WTC11 (cell line): Measurements from ENCODE around the gene MKLN1. TPM values are rescaled to one million over a fixed set of nuclear protein-coding genes. Genes with fewer than 3 reads are reported as not detected.
A peak's percentile ranks its signal among the peaks of the same experiment; 100 is the strongest.

Experiments used
- ATAC-seq: fragments of 200-7000 bp; cut with Tn5 transposase; 2 replicates; pipeline ENCODE4 v1.10.0; 2021; ENCODE audit warnings: mild to moderate bottlenecking, moderate library complexity
- CTCF ChIA-PET: fragments of 300-600 bp; sonication (Branson Sonifier 250); formaldehyde crosslinking; loops from one replicate; lab custom pipeline; 2021; ENCODE audit warnings: antibody characterized with exemption; lab: Charles Lee
- POLR2A ChIA-PET: fragments of 350-600 bp; sonication (Branson Sonifier 250); formaldehyde crosslinking; loops from one replicate; lab custom pipeline; 2021; ENCODE audit warnings: antibody characterized with exemption; lab: Charles Lee
- DNase-seq: peaks from one replicate; pipeline ENCODE4 v3.0.0; 2021; ENCODE audit warnings: low spot score
- H3K27ac Mint-ChIP-seq: 2 replicates; pipeline ENCODE4 v1.8.0; 2021; ENCODE audit warnings: mixed read lengths
- H3K27me3 Mint-ChIP-seq: 2 replicates; pipeline ENCODE4 v1.8.0; 2021; ENCODE audit warnings: low read depth, mild to moderate bottlenecking, moderate library complexity, mixed read lengths
- H3K36me3 Mint-ChIP-seq: 2 replicates; pipeline ENCODE4 v1.8.0; 2021; ENCODE audit warnings: mixed read lengths
- H3K4me1 Mint-ChIP-seq: 2 replicates; pipeline ENCODE4 v1.8.0; 2022; ENCODE audit warnings: mixed read lengths
- H3K4me3 Mint-ChIP-seq: 2 replicates; pipeline ENCODE4 v1.8.0; 2021; ENCODE audit warnings: mild to moderate bottlenecking, moderate library complexity, mixed read lengths
- H3K9me3 Mint-ChIP-seq: 2 replicates; pipeline ENCODE4 v1.8.0; 2021; ENCODE audit warnings: mixed read lengths
- CDX4 ChIP-seq: fragments of 250-450 bp; sonication (Bioruptor Pico); IDR thresholded peaks from 2 replicates; pipeline ENCODE4 v1.9.0; 2021; ENCODE audit warnings: moderate library complexity, mild to moderate bottlenecking, inconsistent platforms, borderline replicate concordance
- E2F5 ChIP-seq: sonication (generic); formaldehyde crosslinking; IDR thresholded peaks from 2 replicates; pipeline ENCODE4 v1.8.1; 2022; ENCODE audit warnings: mild to moderate bottlenecking, moderate library complexity, missing genetic modification reagents
- GTF2I ChIP-seq: fragments of 250-450 bp; sonication (Bioruptor Pico); conservative IDR thresholded peaks from 2 replicates; pipeline ENCODE4 v1.4.0; 2021; ENCODE audit warnings: mild to moderate bottlenecking
- IRF2 ChIP-seq: sonication (generic); formaldehyde crosslinking; IDR thresholded peaks from 2 replicates; pipeline ENCODE4 v1.8.0; 2022; ENCODE audit warnings: low read depth, missing genetic modification reagents, borderline replicate concordance
- NR1H2 ChIP-seq: sonication (generic); formaldehyde crosslinking; IDR thresholded peaks from 2 replicates; pipeline ENCODE4 v1.9.0; 2021; ENCODE audit warnings: mild to moderate bottlenecking, moderate library complexity, missing genetic modification reagents
- OVOL2 ChIP-seq: fragments of 250-450 bp; sonication (Bioruptor Pico); IDR thresholded peaks from 2 replicates; pipeline ENCODE4 v1.9.0; 2021; ENCODE audit warnings: mild to moderate bottlenecking, borderline replicate concordance
- ZNF121 ChIP-seq: sonication (generic); formaldehyde crosslinking; IDR thresholded peaks from 2 replicates; pipeline ENCODE4 v1.8.0; 2023; ENCODE audit warnings: missing genetic modification reagents
- ZNF671 ChIP-seq: fragments of 250-450 bp; sonication (Bioruptor Pico); IDR thresholded peaks from 2 replicates; pipeline ENCODE4 v1.8.0; 2021; ENCODE audit warnings: mild to moderate bottlenecking
- total RNA-seq: library from RNA; stranded (reverse); gene quantifications from 3 replicates; pipeline ENCODE4 v1.2.3, GENCODE V29; 2021
- TF ChIP-seq, protein P1 (sequence below): sonication (generic); formaldehyde crosslinking; conservative IDR thresholded peaks from 2 replicates; pipeline ENCODE4 v1.8.1; 2023; ENCODE audit warnings: mild to moderate bottlenecking, low read depth, missing genetic modification reagents, moderate library complexity
- TF ChIP-seq, protein P2 (sequence below): sonication (generic); formaldehyde crosslinking; IDR thresholded peaks from 2 replicates; pipeline ENCODE4 v1.8.1; 2023; ENCODE audit warnings: mild to moderate bottlenecking, missing genetic modification reagents
- TF ChIP-seq, protein P3 (sequence below): sonication (generic); formaldehyde crosslinking; IDR thresholded peaks from 2 replicates; pipeline ENCODE4 v1.8.0; 2023; ENCODE audit warnings: missing genetic modification reagents, mild to moderate bottlenecking, borderline replicate concordance

The MKLN1 gene
- total RNA-seq, 1 experiment from 2014 or later: 37.6 TPM

GRCh38 chr7:131498237-131498885 is 170.7 kb downstream of the MKLN1 start:
- Mint-ChIP-seq H3K36me3 (peaks cover 47% of the 10 kb centered on the region), H3K27ac (peak overlapping the region; percentile 68; the same call in 1 of the 2 replicates)
- CTCF ChIA-PET: interaction anchor here (0.9 to 1.6 kb wide), 3 partner anchors 15 to 623 kb away, joined by 3 to 4 read pairs (median 4); no protein-coding TSS in a partner anchor

GRCh38 chr7:131499801-131500200 is 172.1 kb downstream of the MKLN1 start:
- no peak overlapping the region for H3K4me3 Mint-ChIP-seq
- no peak for DNase-seq
- peak overlapping the region; percentile 62; the same call in 1 of the 2 replicates for H3K27ac Mint-ChIP-seq
- H3K9me3 Mint-ChIP-seq: no peaks in the 10 kb centered on the region
- H3K27me3 Mint-ChIP-seq: no peaks in the 10 kb centered on the region
- ChIA-PET CTCF (interaction anchor here (1.6 to 2.2 kb wide), 2 partner anchors 47 to 155 kb away, joined by 3 to 9 read pairs; no protein-coding TSS in a partner anchor), POLR2A (interaction anchor here (0.9 kb wide), 1 partner anchor 276 kb away, joined by 5 read pairs; no protein-coding TSS in a partner anchor)
- peaks cover 62% of the 10 kb centered on the region for H3K36me3 Mint-ChIP-seq
- TF ChIP-seq OVOL2 (CRISPR knock-in tag): no peak
- TF ChIP-seq, protein P1, sequence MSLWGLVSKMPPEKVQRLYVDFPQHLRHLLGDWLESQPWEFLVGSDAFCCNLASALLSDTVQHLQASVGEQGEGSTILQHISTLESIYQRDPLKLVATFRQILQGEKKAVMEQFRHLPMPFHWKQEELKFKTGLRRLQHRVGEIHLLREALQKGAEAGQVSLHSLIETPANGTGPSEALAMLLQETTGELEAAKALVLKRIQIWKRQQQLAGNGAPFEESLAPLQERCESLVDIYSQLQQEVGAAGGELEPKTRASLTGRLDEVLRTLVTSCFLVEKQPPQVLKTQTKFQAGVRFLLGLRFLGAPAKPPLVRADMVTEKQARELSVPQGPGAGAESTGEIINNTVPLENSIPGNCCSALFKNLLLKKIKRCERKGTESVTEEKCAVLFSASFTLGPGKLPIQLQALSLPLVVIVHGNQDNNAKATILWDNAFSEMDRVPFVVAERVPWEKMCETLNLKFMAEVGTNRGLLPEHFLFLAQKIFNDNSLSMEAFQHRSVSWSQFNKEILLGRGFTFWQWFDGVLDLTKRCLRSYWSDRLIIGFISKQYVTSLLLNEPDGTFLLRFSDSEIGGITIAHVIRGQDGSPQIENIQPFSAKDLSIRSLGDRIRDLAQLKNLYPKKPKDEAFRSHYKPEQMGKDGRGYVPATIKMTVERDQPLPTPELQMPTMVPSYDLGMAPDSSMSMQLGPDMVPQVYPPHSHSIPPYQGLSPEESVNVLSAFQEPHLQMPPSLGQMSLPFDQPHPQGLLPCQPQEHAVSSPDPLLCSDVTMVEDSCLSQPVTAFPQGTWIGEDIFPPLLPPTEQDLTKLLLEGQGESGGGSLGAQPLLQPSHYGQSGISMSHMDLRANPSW (CRISPR knock-in tag): no peak
- TF ChIP-seq, protein P2, sequence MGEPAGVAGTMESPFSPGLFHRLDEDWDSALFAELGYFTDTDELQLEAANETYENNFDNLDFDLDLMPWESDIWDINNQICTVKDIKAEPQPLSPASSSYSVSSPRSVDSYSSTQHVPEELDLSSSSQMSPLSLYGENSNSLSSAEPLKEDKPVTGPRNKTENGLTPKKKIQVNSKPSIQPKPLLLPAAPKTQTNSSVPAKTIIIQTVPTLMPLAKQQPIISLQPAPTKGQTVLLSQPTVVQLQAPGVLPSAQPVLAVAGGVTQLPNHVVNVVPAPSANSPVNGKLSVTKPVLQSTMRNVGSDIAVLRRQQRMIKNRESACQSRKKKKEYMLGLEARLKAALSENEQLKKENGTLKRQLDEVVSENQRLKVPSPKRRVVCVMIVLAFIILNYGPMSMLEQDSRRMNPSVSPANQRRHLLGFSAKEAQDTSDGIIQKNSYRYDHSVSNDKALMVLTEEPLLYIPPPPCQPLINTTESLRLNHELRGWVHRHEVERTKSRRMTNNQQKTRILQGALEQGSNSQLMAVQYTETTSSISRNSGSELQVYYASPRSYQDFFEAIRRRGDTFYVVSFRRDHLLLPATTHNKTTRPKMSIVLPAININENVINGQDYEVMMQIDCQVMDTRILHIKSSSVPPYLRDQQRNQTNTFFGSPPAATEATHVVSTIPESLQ: no peak
- no peak for TF ChIP-seq NR1H2 (CRISPR knock-in tag)
- H3K4me1 Mint-ChIP-seq: peaks cover 6% of the 10 kb centered on the region; the same call in 1 of the 2 replicates
- no peak for ATAC-seq

More at GRCh38 chr7:131498237-131498885, 170.7 kb downstream of the MKLN1 start:
- TF ChIP-seq, protein P2: no peak
- TF ChIP-seq IRF2 (CRISPR knock-in tag) (no peak), ZNF121 (peak; percentile 93), ZNF671 (CRISPR knock-in tag) (no peak), CDX4 (CRISPR knock-in tag) (no peak), E2F5 (CRISPR knock-in tag) (no peak), GTF2I (CRISPR knock-in tag) (0 out of 2 replicates have a peak, but pooled peaks have one; percentile 33)
- TF ChIP-seq, protein P3, sequence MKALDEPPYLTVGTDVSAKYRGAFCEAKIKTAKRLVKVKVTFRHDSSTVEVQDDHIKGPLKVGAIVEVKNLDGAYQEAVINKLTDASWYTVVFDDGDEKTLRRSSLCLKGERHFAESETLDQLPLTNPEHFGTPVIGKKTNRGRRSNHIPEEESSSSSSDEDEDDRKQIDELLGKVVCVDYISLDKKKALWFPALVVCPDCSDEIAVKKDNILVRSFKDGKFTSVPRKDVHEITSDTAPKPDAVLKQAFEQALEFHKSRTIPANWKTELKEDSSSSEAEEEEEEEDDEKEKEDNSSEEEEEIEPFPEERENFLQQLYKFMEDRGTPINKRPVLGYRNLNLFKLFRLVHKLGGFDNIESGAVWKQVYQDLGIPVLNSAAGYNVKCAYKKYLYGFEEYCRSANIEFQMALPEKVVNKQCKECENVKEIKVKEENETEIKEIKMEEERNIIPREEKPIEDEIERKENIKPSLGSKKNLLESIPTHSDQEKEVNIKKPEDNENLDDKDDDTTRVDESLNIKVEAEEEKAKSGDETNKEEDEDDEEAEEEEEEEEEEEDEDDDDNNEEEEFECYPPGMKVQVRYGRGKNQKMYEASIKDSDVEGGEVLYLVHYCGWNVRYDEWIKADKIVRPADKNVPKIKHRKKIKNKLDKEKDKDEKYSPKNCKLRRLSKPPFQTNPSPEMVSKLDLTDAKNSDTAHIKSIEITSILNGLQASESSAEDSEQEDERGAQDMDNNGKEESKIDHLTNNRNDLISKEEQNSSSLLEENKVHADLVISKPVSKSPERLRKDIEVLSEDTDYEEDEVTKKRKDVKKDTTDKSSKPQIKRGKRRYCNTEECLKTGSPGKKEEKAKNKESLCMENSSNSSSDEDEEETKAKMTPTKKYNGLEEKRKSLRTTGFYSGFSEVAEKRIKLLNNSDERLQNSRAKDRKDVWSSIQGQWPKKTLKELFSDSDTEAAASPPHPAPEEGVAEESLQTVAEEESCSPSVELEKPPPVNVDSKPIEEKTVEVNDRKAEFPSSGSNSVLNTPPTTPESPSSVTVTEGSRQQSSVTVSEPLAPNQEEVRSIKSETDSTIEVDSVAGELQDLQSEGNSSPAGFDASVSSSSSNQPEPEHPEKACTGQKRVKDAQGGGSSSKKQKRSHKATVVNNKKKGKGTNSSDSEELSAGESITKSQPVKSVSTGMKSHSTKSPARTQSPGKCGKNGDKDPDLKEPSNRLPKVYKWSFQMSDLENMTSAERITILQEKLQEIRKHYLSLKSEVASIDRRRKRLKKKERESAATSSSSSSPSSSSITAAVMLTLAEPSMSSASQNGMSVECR (CRISPR knock-in tag): no peak
- Mint-ChIP-seq H3K9me3 (no peaks in the 10 kb centered on the region), H3K4me1 (peaks cover 4% of the 10 kb centered on the region; the same call in 1 of the 2 replicates), H3K4me3 (no peak overlapping the region), H3K27me3 (no peaks in the 10 kb centered on the region)
- ATAC-seq (no peak), DNase-seq (no peak)
- POLR2A ChIA-PET: no interaction called here
